HepG2 (cell line): ENCODE measurements around the gene TMEM63B. TPM values are rescaled to one million over a fixed set of nuclear protein-coding genes. Genes with fewer than 3 reads are reported as not detected.

Source experiments
- ATAC-seq: fragments of 200-7000 bp; cut with Tn5 transposase; 3 replicates; pipeline ENCODE4 v1.9.1; 2020; ENCODE audit warnings: mild to moderate bottlenecking, moderate library complexity
- BruUV-seq: library from RNA; stranded (reverse); fragments of 400-500 nt; replicated peaks from 2 replicates; lab custom pipeline; 2021; lab: Mats Ljungman, UMichigan
- CTCF ChIA-PET: fragments of 300-600 bp; formaldehyde crosslinking; extraction: SDS; loops from one replicate; lab custom pipeline; 2021; ENCODE audit warnings: low total read pairs, inconsistent platforms, low intra/inter-chr PET ratio; lab: Yijun Ruan, JAX
- POLR2A ChIA-PET: fragments of 350-600 bp; sonication (Branson Sonifier 250); formaldehyde crosslinking; loops from one replicate; lab custom pipeline; 2020; ENCODE audit warnings: antibody characterized with exemption, inconsistent platforms; lab: Yijun Ruan, JAX
- DNase-seq: peaks from one replicate; pipeline ENCODE4 v3.0.0-alpha.2; 2015; ENCODE audit warnings: low spot score
- FAIRE-seq: peaks from 3 replicates; lab custom pipeline; 2011; peaks lifted over from hg19 to GRCh38; lab: Jason Lieb, UNC
- H2AFZ ChIP-seq: one replicate; pipeline ENCODE4 v1.6.1; 2011; ENCODE audit warnings: low read length, inconsistent platforms
- H3K27ac ChIP-seq: fragments of 300-600 bp; 3 replicates; pipeline ENCODE4 v1.8.0; 2011; ENCODE audit warnings: mixed run types, mild to moderate bottlenecking, mixed read lengths, low read length, inconsistent platforms; ENCODE audit not compliant: insufficient read depth; ENCODE audit errors: extremely low read length
- H3K27me3 ChIP-seq, 2 experiments: fragments of 200-600 bp in 1 of 2; 2 replicates in 1 of 2; 3 replicates in 1 of 2; pipeline versions ENCODE4 v1.6.0 to v1.8.0; 2011; ENCODE audit warnings: low read length in 2 of 2, mild to moderate bottlenecking in 2 of 2, moderate library complexity in 2 of 2, inconsistent platforms in 1 of 2; ENCODE audit not compliant: insufficient read depth in 2 of 2, control insufficient read depth in 1 of 2
- H3K36me3 ChIP-seq, 2 experiments: fragments of 200-600 bp in 1 of 2; replicated peaks in 1 of 2; 2 replicates in 1 of 2; 3 replicates in 1 of 2; pipeline versions ENCODE4 v1.5.1 to v1.8.0; 2011; ENCODE audit warnings: low read length in 2 of 2, inconsistent platforms in 1 of 2; ENCODE audit not compliant: insufficient read depth in 2 of 2, control insufficient read depth in 1 of 2
- H3K4me1 ChIP-seq: 2 replicates; pipeline ENCODE4 v1.5.1; 2012; ENCODE audit warnings: low read length, inconsistent platforms; ENCODE audit not compliant: insufficient read depth
- H3K4me2 ChIP-seq: 2 replicates; pipeline ENCODE4 v1.6.0; 2011; ENCODE audit warnings: low read depth, low read length, inconsistent platforms
- H3K4me3 ChIP-seq, 3 experiments: fragments of 200-600 bp in 1 of 3; sonication (generic), shearing (Covaris generic) in 1 of 3; replicated peaks in 1 of 3; 2 replicates each; pipeline ENCODE4 v1.5.1; 2011 to 2016; ENCODE audit warnings: low read length in 3 of 3, inconsistent platforms in 2 of 3, low read depth in 2 of 3, mild to moderate bottlenecking in 2 of 3, control low read depth in 1 of 3, mixed read lengths in 1 of 3; ENCODE audit not compliant: insufficient read depth in 1 of 3
- H3K79me2 ChIP-seq: one replicate; pipeline ENCODE4 v1.6.1; 2011; ENCODE audit warnings: low read length, inconsistent platforms; ENCODE audit not compliant: insufficient read depth
- H3K9ac ChIP-seq: 2 replicates; pipeline ENCODE4 v1.6.0; 2011; ENCODE audit warnings: mild to moderate bottlenecking, low read depth, low read length, inconsistent platforms; ENCODE audit not compliant: insufficient read depth
- H3K9me3 ChIP-seq: 2 replicates; pipeline ENCODE4 v1.5.1; 2012; ENCODE audit warnings: mild to moderate bottlenecking, low read length
- H4K20me1 ChIP-seq: 2 replicates; pipeline ENCODE4 v1.6.0; 2011; ENCODE audit warnings: inconsistent platforms, mild to moderate bottlenecking, low read length, moderate library complexity; ENCODE audit not compliant: insufficient read depth
- AHR ChIP-seq: IDR thresholded peaks from 2 replicates; pipeline ENCODE4 v1.6.1; 2018; ENCODE audit warnings: missing genetic modification reagents, missing compliant biosample characterization
- CCDC6 ChIP-seq: sonication (generic); formaldehyde crosslinking; IDR thresholded peaks from 2 replicates; pipeline ENCODE4 v1.8.1; 2022; ENCODE audit warnings: mild to moderate bottlenecking, missing genetic modification reagents, moderate library complexity
- DR1 ChIP-seq: sonication (generic); formaldehyde crosslinking; IDR thresholded peaks from 2 replicates; pipeline ENCODE4 v1.8.0; 2021; ENCODE audit warnings: mild to moderate bottlenecking, missing genetic modification reagents, inconsistent platforms
- FOXK2 ChIP-seq: fragments of 450-650 bp; IDR thresholded peaks from 2 replicates; pipeline ENCODE4 v1.6.1; 2016
- HDAC6 ChIP-seq: fragments of 200-600 bp; sonication (generic); IDR thresholded peaks from 2 replicates; pipeline ENCODE4 v1.7.0; 2017; ENCODE audit warnings: mild to moderate bottlenecking, antibody characterized with exemption, low read length, low read depth
- HIVEP1 ChIP-seq: sonication (generic); formaldehyde crosslinking; IDR thresholded peaks from 2 replicates; pipeline ENCODE4 v1.4.0; 2020; ENCODE audit warnings: mild to moderate bottlenecking, missing genetic modification reagents
- HNRNPUL1 ChIP-seq: fragments of 200-400 bp; formaldehyde crosslinking; IDR thresholded peaks from 2 replicates; pipeline ENCODE4 v1.6.1; 2017; ENCODE audit warnings: low read depth, mild to moderate bottlenecking, low read length, moderate library complexity
- NFE2L2 ChIP-seq: fragments of 150-350 bp; IDR thresholded peaks from 2 replicates; pipeline ENCODE4 v1.6.1; 2014; ENCODE audit warnings: low read length
- RARG ChIP-seq: sonication (generic); formaldehyde crosslinking; IDR thresholded peaks from 2 replicates; pipeline ENCODE4 v1.4.0; 2020; ENCODE audit warnings: low read depth, mild to moderate bottlenecking, missing genetic modification reagents
- REXO4 ChIP-seq: sonication (generic); formaldehyde crosslinking; IDR thresholded peaks from 2 replicates; pipeline ENCODE4 v1.8.0; 2022; ENCODE audit warnings: missing genetic modification reagents, mild to moderate bottlenecking, borderline replicate concordance
- RFX3 ChIP-seq: IDR thresholded peaks from 2 replicates; pipeline ENCODE4 v1.6.1; 2016; ENCODE audit warnings: missing biosample characterization, missing genetic modification reagents
- SUZ12 ChIP-seq: fragments of 150-350 bp; IDR thresholded peaks from 2 replicates; pipeline ENCODE4 v1.6.1; 2014; ENCODE audit warnings: low read depth, low read length
- TCF7L2 ChIP-seq: IDR thresholded peaks from 2 replicates; pipeline ENCODE4 v1.6.1; 2011; ENCODE audit warnings: mild to moderate bottlenecking, low read depth, low read length, moderate library complexity
- TSC22D2 ChIP-seq: sonication (generic); formaldehyde crosslinking; IDR thresholded peaks from 2 replicates; pipeline ENCODE4 v1.5.1; 2020; ENCODE audit warnings: missing genetic modification reagents, mild to moderate bottlenecking, borderline replicate concordance
- U2AF2 ChIP-seq: fragments of 200-400 bp; formaldehyde crosslinking; IDR thresholded peaks from 2 replicates; pipeline ENCODE4 v1.6.1; 2017; ENCODE audit warnings: low read depth, mild to moderate bottlenecking, low read length
- ZBTB42 ChIP-seq: sonication (generic); formaldehyde crosslinking; IDR thresholded peaks from 2 replicates; pipeline ENCODE4 v1.5.0; 2020; ENCODE audit warnings: mild to moderate bottlenecking, missing genetic modification reagents
- ZBTB8A ChIP-seq: sonication (generic); formaldehyde crosslinking; IDR thresholded peaks from 2 replicates; pipeline ENCODE4 v1.4.0; 2020; ENCODE audit warnings: mild to moderate bottlenecking, low read depth, missing genetic modification reagents, borderline replicate concordance
- ZFP41 ChIP-seq: sonication (generic); formaldehyde crosslinking; IDR thresholded peaks from 2 replicates; pipeline ENCODE4 v1.4.0; 2020; ENCODE audit warnings: mild to moderate bottlenecking, missing genetic modification reagents, borderline replicate concordance
- ZNF329 ChIP-seq: sonication (generic); formaldehyde crosslinking; IDR thresholded peaks from 2 replicates; pipeline ENCODE4 v1.9.0; 2021; ENCODE audit warnings: low read depth, mild to moderate bottlenecking, missing genetic modification reagents
- ZNF546 ChIP-seq: sonication (generic); formaldehyde crosslinking; conservative IDR thresholded peaks from 2 replicates; pipeline ENCODE4 v1.8.1; 2023; ENCODE audit warnings: mild to moderate bottlenecking, missing genetic modification reagents
- ZSCAN29 ChIP-seq: sonication (generic); formaldehyde crosslinking; conservative IDR thresholded peaks from 2 replicates; pipeline ENCODE4 v1.4.0; 2020; ENCODE audit warnings: mild to moderate bottlenecking, missing genetic modification reagents
- WGBS: methylation state at CpG from one replicate; pipeline ENCODE4 v1.1.6; 2017; ENCODE audit warnings: low lambda C conversion rate; 5-methylcytosine and 5-hydroxymethylcytosine counted together
- in situ Hi-C: cut with HindIII; loops from 2 replicates; pipeline ENCODE4 v1.10.0; 2017; ENCODE audit warnings: low pct_unique_long_range_greater_than_20kb; ENCODE audit not compliant: extremely low pct_ligation_motif_present
- intact Hi-C: fragments of 100-400 bp; cut with micrococcal nuclease; formaldehyde crosslinking; loops from one replicate; pipeline ENCODE4 v1.10.0; 2022; ENCODE audit not compliant: unreplicated experiment
- polyA plus RNA-seq, 8 experiments: library from polyadenylated mRNA; depleted of rRNA in 3 of 8; stranded (reverse) in 7 of 8; unstranded in 1 of 8; fragments of >200 nt; fragmentation: Illumina TruSeq in 4 of 8; extraction: Trizol in 4 of 8; gene quantifications; 2 replicates each; pipeline versions ENCODE4 v1.2.1 to v1.2.3, GENCODE V29; 2011 to 2016; ENCODE audit warnings: low read depth in 4 of 8, missing spikeins in 1 of 8, mixed read lengths in 1 of 8; ENCODE audit not compliant: insufficient read depth in 1 of 8
- total RNA-seq, 5 experiments: library from RNA; depleted of rRNA; stranded (reverse); fragments of >200 nt; fragmentation: Illumina TruSeq; extraction: Trizol; gene quantifications; 2 replicates each; pipeline ENCODE4 v1.2.3, GENCODE V29; 2016; ENCODE audit warnings: low read depth in 1 of 5
- TF ChIP-seq, protein P1 (sequence below): sonication (generic); formaldehyde crosslinking; IDR thresholded peaks from 2 replicates; pipeline ENCODE4 v1.8.1; 2023; ENCODE audit warnings: mild to moderate bottlenecking, missing genetic modification reagents, borderline replicate concordance
- TF ChIP-seq, protein P2 (sequence below): sonication (generic); formaldehyde crosslinking; IDR thresholded peaks from 2 replicates; pipeline ENCODE4 v1.5.0; 2020; ENCODE audit warnings: mild to moderate bottlenecking, missing genetic modification reagents
- TF ChIP-seq, protein P3 (sequence below): sonication (generic); formaldehyde crosslinking; IDR thresholded peaks from 2 replicates; pipeline ENCODE4 v1.4.0; 2020; ENCODE audit warnings: missing genetic modification reagents

Gene TMEM63B
- total and polyA plus RNA-seq, 2 of the 13 experiments (the other 11 are each of a cell fraction or from before 2014, with no cell fraction given) = 27.4 to 75.8 TPM

DNA sequence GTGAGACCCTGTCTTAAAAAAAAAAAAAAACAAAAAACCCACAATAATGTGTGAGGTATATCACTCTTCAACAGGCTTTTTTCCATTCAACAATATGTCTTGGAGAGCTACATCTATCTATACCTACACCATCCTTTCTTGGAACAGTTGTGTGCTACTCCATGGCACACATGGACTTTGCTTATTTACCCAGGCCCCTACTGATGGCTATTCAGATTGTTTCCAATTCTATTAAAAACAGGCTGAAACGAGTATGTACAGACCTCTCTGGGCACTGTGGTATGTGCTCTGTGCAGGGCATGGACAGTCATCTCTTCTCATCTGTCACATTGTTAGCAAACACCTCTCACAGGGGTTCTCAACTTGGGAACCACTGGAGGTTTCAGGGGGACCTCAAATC is 28.2 kb upstream of the TMEM63B start:
- Histone ChIP-seq H4K20me1 (no peaks in the 10 kb centered on the region), H2AFZ (no peak overlapping the region), H3K79me2 (no peaks in the 10 kb centered on the region), H3K4me1 (peaks cover 69% of the 10 kb centered on the region), H3K27me3 (no peaks in the 10 kb centered on the region), H3K36me3 (peaks cover 6 to 10% of the 10 kb centered on the region in 2 experiments), H3K4me2 (peak overlapping the region; percentile 48), H3K4me3 (no peak overlapping the region; a peak in 1 of 6 replicates), H3K9ac (no peak overlapping the region), H3K27ac (peak overlapping the region; percentile 33), H3K9me3 (no peaks in the 10 kb centered on the region)
- WGBS = 0% methylated on average over 1 of the region's 1 CpG
- intact Hi-C loops = loop anchor here (1.0 to 10.0 kb wide), 5 partner anchors 14 to 236 kb away; no protein-coding TSS in a partner anchor
- ATAC-seq = peak; percentile 62
- ChIA-PET POLR2A (interaction anchor here (1.0 to 4.9 kb wide), 6 partner anchors 12 to 158 kb away, joined by 3 to 27 read pairs (median 12); partner anchors contain the start of genes HSP90AB1, SLC35B2 and TMEM63B), CTCF (interaction anchor here (1.1 to 6.1 kb wide), 3 partner anchors 14 to 53 kb away, joined by 3 to 74 read pairs (median 8); no protein-coding TSS in a partner anchor)
- in situ Hi-C loops = no loop called here
- BruUV-seq = no TSS peak
- FAIRE-seq = peak; percentile 57
- peak; percentile 70 for DNase-seq
- TF ChIP-seq RFX3 (CRISPR knock-in tag) (no peak), ZBTB42 (CRISPR knock-in tag) (no peak), RARG (CRISPR knock-in tag) (no peak), U2AF2 (no peak), NFE2L2 (no peak), TCF7L2 (no peak), ZNF546 (CRISPR knock-in tag) (no peak), ZFP41 (no peak), HIVEP1 (CRISPR knock-in tag) (no peak), HDAC6 (no peak), ZSCAN29 (CRISPR knock-in tag) (no peak), ZNF329 (CRISPR knock-in tag) (no peak), HNRNPUL1 (no peak), TSC22D2 (no peak), REXO4 (CRISPR knock-in tag) (no peak), SUZ12 (no peak), ZBTB8A (CRISPR knock-in tag) (no peak), FOXK2 (no peak), AHR (CRISPR knock-in tag) (no peak), CCDC6 (CRISPR knock-in tag) (no peak), DR1 (CRISPR knock-in tag) (no peak)
- TF ChIP-seq, protein P1, sequence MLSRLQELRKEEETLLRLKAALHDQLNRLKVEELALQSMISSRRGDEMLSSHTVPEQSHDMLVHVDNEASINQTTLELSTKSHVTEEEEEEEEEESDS (CRISPR knock-in tag) = no peak
- TF ChIP-seq, protein P2, sequence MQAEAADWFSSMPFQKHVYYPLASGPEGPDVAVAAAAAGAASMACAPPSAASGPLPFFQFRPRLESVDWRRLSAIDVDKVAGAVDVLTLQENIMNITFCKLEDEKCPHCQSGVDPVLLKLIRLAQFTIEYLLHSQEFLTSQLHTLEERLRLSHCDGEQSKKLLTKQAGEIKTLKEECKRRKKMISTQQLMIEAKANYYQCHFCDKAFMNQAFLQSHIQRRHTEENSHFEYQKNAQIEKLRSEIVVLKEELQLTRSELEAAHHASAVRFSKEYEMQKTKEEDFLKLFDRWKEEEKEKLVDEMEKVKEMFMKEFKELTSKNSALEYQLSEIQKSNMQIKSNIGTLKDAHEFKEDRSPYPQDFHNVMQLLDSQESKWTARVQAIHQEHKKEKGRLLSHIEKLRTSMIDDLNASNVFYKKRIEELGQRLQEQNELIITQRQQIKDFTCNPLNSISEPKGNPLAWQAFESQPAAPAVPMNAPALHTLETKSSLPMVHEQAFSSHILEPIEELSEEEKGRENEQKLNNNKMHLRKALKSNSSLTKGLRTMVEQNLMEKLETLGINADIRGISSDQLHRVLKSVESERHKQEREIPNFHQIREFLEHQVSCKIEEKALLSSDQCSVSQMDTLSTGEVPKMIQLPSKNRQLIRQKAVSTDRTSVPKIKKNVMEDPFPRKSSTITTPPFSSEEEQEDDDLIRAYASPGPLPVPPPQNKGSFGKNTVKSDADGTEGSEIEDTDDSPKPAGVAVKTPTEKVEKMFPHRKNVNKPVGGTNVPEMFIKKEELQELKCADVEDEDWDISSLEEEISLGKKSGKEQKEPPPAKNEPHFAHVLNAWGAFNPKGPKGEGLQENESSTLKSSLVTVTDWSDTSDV = no peak
- TF ChIP-seq, protein P3, sequence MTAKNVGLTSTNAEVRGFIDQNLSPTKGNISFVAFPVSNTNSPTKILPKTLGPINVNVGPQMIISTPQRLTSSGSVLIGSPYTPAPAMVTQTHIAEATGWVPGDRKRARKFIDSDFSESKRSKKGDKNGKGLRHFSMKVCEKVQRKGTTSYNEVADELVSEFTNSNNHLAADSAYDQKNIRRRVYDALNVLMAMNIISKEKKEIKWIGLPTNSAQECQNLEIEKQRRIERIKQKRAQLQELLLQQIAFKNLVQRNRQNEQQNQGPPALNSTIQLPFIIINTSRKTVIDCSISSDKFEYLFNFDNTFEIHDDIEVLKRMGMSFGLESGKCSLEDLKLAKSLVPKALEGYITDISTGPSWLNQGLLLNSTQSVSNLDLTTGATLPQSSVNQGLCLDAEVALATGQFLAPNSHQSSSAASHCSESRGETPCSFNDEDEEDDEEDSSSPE (CRISPR knock-in tag) = no peak
